GM19467 (cell line): ENCODE measurements around the gene MAP3K8.

Experiments
- ATAC-seq: cut with Tn5 transposase; IDR thresholded peaks from one replicate; pipeline ENCODE4 v1.9.1; 2021; ENCODE audit warnings: mild to moderate bottlenecking, moderate library complexity; ENCODE audit not compliant: unreplicated experiment

MAP3K8 gene

DNA sequence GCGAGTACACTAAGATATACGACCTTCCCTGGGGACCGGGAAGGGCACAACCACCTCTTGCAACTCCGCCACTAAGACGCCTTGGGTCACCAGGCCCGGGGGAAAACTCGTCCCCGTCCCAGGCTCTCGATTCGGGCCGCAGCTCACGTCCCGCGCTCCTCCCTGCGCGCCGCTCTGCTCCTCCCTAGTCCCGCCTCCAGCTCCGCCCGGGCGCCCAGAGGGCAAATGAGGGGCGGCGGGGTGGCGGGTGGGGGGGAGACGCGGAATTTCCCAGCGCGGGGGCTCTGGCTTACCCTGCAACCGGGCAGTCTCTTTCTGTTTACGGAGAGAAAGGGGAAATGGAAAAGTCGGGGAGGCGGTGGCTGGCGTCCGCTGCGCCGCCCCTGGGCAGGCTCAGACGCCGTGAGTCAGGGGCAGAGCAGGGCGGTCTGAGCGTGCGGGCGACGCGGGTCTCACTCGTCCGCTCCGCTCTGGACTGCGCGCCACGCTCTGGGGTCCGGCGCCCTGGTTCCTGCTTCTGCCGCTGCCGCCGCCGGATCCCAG, at the start of gene MAP3K8:
Gene MAP3K8 (plus strand): TSS at position 455 of the 543 bp plus-strand sequence. CDS start 4,755 bp downstream, outside the sequence.
- ATAC-seq, result peak; percentile 54

DNA sequence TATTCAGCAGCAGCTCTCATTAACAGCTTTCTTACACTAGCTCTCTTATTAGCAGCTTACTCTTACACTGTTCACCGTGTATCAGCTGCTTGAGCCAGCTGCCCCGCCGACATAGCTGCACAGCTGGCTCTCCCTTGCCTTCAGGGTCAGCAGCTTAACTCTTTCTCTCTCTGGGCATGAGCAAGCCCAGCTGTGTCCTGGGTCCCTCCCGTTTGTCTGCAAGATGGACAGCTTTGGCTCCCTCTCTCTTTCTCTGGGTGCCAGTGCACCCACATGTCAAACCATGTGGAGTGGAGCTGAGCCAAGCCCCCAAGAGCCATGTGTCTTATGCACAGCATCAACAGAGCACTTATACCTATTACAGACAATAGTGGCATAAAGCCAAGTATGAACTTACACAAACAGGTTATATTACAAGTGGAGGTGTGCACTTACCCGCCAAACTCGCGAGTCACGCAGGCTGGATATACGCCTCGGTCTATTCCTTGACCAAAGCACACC, 49.2 kb upstream of the MAP3K8 start:
- ATAC-seq, result no peak

DNA sequence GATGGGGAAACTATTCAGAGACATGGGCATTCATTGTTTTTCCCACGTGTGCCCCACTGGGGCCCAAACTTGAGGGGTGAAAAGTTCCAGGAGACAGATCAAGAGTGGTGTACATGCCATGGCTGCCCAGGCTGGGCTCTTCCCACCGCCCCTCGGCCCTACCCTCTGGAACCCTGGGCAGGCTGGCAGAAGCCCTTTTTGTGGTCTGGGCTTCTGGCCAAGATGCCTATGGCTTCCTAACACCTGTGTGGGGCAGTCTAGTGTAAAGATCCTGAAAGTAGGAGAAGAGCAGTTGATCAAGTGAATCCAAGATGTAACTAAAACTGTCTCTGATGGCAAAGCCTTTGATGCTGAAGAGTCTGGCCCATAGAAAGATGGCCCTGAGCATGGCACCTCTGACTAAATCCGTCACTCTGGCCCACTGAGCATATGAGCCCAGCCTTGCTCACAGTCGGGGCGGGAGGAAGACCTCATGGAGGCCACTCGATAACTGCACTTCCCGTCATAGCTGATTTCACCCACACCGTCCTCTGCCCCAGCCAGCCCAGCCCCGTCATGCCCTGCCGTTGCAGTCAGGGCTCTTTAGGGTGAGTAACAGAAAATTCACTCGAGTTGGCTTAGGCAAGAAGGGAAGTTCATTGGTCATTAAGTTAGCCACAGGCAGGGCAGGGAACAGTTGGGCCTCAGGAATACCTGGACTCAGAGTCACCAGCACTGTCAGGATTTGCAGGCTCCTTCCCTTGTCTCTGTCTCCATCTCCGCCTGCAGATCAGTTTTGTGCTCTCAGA, 47.0 kb upstream of the MAP3K8 start:
- ATAC-seq, result no peak

DNA sequence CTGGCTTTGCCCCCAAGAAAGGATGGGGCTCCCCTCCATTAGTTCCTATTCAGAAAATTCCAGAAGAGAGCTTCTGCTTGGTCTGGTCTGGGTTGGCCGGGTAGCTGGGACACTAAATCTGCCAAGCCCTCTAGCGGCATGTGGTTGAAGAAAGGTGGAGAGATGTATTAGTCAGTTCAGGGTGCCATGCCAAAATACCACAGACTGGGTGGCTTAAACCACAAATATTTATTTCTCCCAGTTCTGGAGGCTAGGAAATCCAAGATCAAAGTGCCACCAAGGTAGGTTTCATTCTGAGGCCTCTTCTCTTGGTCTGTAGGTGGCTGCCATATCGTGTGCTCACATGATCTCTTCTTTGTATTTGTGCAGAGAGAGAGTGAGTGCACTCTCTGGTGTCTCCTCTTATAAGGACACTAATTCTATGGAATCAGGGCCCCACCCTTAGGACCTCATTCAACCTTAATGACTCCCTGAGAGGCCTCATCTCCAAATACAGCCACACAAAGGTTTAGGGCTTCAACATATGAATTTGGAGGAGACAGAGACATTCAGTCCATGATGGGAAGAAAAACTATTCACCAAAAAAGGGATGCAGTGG, 46.2 kb upstream of the MAP3K8 start:
- ATAC-seq, result no peak

DNA sequence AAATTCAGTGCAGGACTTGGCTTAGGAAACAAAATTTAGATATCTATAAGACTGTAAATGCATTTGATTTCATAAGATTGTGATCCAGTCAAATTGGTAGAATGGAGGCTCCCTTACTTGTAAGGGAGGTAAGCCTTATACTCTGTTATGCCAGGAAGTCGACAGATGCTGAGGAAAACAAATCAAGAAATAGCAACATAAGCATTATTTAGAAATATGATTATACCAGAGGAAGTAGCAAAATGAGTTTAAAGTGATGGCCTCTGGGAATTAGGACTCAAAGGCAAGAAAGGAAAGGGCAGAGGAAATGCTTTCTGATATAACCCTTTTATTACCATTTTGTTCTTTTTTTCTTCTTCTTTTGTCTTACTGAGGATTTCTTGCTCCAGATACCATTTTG, 44.4 kb upstream of the MAP3K8 start:
- ATAC-seq, result no peak

DNA sequence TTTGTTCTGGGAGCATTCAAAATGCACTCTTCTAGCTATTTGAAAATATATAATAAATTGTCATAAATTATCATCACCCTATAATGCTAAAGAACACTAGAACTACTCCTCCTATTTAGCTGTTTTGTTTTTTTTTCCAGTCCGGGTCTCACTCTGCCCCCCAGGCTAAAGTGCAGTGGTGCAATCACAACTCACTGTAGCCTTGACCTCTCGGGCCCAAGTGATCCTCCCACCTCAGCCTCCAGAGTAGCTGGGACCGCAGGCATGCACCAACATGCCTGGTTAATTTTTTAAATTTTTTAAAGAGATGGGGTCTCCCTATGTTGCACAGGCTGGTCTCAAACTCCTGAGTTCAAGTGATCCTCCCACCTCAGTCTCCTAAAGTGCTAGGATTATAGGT, 43.8 kb upstream of the MAP3K8 start:
- ATAC-seq, result no peak

DNA sequence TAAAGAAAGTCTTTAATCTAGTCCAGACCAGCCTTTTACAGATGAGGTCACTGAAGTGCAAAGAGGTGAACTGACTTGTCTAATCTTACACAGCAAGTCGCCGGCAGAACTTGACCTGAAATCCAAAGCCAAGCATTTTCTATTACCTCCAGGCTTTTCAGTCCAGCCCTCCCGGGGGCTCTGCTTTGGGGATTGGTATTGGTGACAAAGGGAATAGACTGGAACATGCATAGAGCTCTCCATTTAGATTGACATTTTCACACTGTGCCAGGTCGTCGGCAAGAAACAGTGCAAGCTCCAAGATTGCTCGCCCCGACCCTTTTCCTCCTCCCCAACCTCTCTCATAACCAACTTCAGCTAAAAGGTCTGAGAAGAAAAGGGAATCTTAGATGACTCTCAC, 42.7 kb upstream of the MAP3K8 start:
- ATAC-seq, result no peak

DNA sequence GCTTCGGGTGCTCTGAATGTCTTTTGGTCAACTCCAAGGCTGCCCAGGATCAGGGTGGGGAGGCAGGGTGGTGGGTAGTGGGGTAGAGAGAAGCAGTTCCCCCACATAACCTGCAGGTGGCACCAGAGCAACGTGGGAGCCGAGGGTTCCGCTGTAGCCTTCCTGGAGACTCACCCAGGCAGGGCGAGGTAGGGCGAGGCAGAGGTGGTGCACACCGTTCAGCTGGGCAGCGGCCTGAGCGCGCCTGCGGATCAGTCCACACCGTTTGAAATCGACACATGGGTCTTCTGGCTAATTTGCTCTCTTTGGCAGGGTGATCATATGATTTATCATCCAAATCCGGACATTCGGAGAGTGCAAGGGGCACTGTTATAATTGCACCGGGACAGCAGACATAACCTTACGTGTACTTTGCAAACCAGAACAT, 41.4 kb upstream of the MAP3K8 start:
- peak; percentile 81 for ATAC-seq

DNA sequence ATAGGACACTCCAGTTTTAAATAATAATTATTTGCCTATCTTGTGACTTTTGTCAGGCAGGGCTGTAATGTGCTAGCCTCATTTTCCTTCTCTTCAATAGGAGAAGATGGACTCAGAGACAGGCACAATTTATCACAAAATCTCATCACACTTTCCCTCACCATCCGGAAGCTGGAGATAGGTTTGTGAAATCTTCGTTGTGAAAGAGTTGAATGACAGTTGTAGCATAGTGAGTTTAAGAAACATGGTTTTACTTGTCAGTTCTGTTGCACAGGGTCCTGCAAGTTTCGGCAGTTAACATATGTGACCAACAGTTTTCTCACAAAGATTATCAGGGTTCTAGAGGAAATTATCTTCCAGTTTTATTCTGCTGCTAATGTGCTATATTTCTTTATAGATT, 37.7 kb upstream of the MAP3K8 start:
- ATAC-seq, result no peak

DNA sequence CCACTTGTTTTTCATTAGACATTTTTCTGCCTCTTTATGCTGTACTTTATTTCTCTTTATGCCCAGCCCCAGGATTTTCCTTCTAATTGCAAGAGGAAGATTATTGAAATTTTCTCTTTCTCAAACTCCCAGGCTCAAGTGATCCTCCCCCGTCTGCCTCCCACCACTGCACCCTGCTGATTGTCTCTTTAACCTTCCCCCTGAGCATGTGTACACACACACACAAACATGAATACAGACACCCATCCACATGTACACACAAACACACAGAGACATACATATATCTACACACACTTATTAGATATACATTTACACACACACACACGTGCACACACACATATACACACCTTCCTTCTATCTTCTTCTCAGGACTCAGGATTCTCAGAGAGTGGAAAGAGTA, 37.3 kb upstream of the MAP3K8 start:
- ATAC-seq, result no peak

DNA sequence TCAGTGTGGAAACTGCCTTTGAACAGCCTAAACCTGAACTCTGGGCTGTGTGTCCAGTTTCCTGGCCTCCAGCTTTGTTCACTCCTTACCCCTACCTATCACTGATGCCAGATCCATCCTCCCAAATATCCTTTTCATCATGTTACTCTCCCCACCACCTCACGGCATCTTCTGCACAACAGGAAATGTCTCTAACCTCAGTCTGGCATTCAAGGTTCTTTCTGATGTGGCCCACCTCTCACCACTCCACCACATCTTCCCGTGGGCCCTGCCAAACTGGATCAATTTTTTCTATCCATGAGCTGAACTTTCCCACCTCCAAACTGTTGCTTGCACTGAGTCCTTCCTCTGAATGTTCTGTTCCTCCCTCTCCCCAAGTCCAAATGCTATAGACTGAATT, 35.8 kb upstream of the MAP3K8 start:
- ATAC-seq, result no peak

DNA sequence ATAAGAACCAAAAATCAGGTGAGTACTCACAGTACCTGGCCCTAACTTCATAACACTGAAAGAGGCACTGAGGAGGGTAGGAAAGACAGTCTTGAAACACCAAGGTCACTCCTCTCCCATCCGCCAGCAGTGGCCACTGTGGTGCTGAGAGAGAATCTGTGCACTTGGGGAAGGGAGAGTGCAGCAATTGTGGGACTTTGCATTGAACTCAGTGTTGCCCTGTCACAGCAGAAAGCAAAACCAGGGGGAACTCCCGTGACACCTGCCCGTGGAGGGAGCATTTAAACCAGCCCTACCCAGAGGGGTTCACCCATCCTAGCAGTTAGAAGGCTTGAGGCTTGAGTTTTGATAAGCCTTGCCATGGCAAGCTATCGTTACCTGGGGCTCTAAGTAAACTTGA, 35.2 kb upstream of the MAP3K8 start:
- ATAC-seq, result no peak

DNA sequence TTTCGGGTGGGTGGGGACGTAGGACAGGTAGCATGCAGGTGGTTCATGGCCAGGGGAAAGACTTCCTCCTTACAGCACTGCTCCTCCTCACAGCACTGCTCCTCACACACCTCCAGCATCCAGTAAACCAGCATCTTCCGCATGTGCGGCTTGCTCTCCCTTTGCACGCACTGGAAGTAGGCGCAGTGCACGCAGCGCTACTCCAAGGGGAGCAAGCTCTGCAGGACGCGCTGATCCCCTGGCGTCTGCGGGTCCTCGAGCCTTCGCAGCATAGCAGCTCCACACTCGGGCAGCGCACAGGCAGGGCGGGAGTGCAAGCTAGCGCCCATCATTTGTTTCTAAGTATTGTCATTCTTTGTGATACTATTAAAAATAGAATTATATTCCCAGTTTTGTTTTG, 30.5 kb upstream of the MAP3K8 start:
- no peak for ATAC-seq

DNA sequence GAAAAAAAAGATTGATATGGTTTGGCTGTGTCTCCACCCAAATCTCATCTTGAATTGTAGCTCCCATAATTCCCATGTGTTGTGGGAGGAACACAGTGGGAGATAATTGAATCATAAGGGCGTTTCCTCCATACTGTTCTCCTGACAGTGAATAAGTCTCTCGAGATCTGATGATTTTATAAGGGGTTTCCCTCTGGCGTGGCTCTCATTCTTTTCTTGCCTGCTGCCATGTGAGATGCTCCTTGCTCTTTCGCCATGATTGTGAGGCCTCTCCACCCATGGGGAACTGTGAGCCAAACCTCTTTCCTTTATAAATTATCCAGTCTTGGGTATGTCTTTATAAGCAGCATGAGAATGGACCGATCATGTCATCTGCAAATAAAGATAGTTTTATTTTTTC, 29.4 kb upstream of the MAP3K8 start:
- no peak for ATAC-seq

DNA sequence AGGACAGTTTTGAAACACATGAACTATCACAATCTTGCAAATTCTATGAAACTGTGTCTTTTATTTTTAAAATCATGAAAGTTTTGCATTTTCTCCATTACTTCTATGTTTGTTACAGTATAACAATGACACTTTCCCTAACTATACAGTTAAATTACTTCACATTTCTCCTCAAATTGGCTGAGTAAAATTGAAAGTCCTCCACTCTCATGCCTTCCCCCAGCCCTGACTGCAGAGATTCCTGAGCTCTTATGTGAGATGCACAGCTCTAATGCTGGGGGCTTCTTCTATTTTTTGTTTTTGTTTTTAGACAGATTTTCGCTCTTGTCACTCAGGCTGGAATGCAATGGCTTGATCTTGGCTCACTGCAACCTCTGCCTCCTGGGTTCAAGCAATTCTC, 22.7 kb upstream of the MAP3K8 start:
- ATAC-seq, result no peak

DNA sequence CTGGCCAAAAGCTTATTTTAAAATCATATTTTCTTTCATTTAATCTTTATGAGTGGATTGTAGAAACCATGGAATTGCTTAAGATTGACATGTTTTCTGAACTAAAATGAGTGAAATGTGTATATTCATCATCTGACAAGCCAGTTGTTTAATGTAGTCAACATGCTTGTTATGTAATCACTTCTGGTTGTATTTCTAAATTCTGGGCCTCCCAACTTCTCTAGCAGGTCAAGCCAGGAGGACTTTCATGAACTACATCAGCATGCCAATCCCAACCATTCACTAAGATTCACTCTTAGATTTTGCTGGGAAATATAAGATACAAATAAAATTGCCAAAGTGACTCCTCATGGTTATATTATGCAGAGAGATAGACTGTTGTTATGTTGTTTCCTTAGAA, 21.1 kb upstream of the MAP3K8 start:
- no peak for ATAC-seq

DNA sequence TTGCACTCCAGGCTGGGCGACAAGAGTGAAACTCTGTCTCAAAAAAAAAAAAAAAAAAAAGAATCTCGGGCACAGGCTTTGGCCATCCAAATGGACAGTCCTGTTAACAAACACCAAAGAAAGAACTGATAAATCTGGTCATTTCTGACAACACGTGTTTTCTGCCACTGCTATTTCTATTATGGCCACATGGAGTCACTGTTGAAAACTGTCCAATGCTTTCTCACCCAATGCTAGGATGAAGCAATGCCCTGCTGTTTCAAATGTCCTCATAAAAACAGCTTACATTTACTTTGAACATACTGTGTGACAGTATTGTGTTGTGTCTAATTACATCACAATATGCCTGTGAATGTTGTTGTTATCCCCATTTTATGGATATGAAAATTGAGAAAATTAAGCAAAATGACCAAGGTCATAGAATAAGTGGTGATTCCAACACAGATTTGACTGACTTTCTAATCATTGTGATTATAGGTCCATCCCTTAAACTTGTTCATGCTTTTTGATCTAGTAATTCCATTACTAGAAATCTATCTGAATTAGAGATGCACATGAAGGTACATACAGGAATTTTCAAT, 19.9 kb upstream of the MAP3K8 start:
- ATAC-seq, result peak; percentile 45

DNA sequence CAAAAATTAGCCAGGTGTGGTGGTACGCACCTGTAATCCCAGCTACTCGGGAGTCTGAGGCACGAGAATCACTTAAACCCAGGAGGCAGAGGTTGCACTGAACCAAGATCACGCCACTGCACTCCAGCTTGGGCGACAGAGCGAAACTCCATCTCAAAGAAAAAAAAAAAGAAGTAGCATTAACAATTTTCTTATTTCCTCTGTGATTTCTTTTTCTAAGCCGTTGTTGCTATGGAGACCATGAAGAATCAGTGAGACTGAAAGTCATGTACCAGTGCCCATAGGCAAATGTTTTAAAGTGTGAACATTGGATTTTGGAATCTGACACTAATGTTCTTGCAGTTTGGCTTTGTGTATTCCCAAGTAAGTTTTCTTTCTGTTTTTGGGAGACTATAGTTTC, 18.4 kb upstream of the MAP3K8 start:
- no peak for ATAC-seq

DNA sequence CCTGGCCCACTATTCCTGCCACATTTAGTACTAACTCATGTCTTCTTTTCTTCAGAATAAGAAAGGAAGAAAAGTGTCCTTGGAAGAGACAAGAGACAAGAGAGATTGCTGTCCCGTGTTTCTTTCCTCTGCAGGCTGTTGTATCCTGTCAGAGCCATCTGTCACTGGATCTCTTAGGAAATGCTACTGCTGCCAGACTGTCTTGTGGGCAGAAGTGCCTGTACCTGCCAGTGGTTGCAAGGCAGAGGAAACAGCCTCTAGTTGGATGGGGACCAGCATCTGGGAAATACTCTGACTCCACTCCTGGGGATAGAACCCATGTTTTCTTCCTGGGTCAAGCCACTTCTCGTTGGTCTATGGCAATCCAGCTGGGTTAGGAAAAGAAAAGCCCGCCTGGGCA, 16.7 kb upstream of the MAP3K8 start:
- ATAC-seq, result no peak

DNA sequence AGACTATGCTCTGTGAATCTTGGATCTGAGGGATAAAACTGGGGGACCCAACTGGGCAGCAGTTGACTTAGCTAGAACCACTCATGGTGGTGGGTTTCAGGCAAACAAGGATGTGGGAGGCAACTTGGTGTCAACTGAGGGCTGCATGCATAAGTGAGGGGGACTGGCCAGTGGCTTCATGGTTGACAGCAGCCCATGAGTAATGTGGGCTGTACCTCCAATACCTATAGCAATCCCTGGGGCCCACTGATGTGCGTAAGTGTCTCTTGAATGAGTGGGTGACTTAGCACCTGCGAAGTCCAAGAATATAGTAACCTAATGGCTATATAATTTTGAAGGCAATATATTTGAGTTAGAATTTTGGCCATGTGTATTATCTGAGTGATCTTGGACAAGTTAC, 13.7 kb upstream of the MAP3K8 start:
- no peak for ATAC-seq

DNA sequence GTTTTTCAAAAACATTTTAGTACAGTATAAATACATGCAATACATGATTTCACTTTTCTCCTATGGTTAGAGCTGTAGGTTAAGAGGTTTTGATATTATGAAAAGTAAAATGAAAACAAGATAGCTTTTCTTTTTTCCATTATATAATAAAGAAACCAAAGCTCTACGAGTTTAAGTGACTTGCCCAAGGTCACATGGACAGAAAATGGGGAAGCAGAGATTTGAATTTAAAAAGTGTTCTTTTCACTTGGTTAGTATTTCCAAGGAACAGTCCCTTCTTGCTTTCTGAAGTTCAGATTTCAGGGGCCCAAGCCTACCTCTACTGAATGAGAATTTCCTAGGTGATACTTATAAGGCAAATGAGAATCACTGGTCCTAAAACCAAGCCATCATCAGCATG, 13.2 kb upstream of the MAP3K8 start:
- ATAC-seq, result no peak

DNA sequence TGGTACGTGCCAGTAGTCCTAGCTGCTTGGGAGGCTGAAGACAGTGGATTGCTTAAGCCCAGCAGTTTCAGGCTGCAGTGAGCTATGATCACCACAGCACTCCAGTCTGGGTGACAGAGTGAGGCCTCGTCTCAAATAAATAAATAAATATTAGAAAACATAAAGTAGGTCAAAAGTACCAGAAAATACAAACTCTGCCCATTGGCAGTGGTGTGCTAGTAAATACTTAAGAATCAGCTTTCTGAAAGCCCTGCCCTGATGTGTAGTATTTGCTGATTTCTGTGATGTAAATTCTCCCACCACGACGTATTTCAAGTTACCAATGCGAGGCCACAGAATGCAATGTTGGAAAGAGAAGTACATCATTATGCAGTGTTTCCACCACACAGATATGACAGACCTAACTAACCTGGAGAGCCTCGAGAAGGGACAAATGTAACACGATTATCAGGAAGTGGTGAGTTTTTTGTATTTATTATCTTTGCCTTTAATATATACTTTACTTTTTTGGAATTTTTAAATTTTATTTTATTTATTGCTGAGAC, 11.8 kb upstream of the MAP3K8 start:
- no peak for ATAC-seq
